ENCODE results near the gene AFTPH.

The AFTPH gene

GRCh38 chr2:64515086-64515485, 9.0 kb upstream of the AFTPH start:
- Histone ChIP-seq H3K27me3 (no peaks in the 10 kb centered on the region), H3K9me3 (no peaks in the 10 kb centered on the region), H3K27ac (no peak overlapping the region), H3K4me1 (no peaks in the 10 kb centered on the region), H3K36me3 (no peaks in the 10 kb centered on the region), H3K4me3 (no peak overlapping the region)
- intact Hi-C loops (cut with DNase I; ENCODE audit: low total_unique reads), result no loop called here
- no peak for DNase-seq
- TF ChIP-seq CTCF (IDR thresholded peaks at IDR 0.05), result no peak

GRCh38 chr2:64516651-64517510, 7.2 kb upstream of the AFTPH start:
- no peak for TF ChIP-seq CTCF (IDR thresholded peaks at IDR 0.05)
- H3K36me3 ChIP-seq, result no peaks in the 10 kb centered on the region
- H3K4me1 ChIP-seq, result no peaks in the 10 kb centered on the region
- H3K27ac ChIP-seq, result no peak overlapping the region
- H3K4me3 ChIP-seq, result no peak overlapping the region
- no peaks in the 10 kb centered on the region for H3K9me3 ChIP-seq
- DNase-seq, result no peak
- intact Hi-C loops (cut with DNase I; ENCODE audit: low total_unique reads), result no loop called here
- H3K27me3 ChIP-seq, result no peaks in the 10 kb centered on the region

- H3K4me1 ChIP-seq, result no peaks in the 10 kb centered on the region
- no peak for DNase-seq
- H3K36me3 ChIP-seq, result no peaks in the 10 kb centered on the region
- no peaks in the 10 kb centered on the region for H3K27me3 ChIP-seq
- H3K9me3 ChIP-seq, result no peaks in the 10 kb centered on the region
- intact Hi-C loops (cut with DNase I; ENCODE audit: low total_unique reads), result no loop called here
- no peak overlapping the region for H3K4me3 ChIP-seq
- no peak overlapping the region for H3K27ac ChIP-seq
- no peak for TF ChIP-seq CTCF (IDR thresholded peaks at IDR 0.05)
Observed at GRCh38 chr2:64517511-64517884, 6.6 kb upstream of the AFTPH start.

- no peaks in the 10 kb centered on the region for H3K9me3 ChIP-seq
- TF ChIP-seq CTCF (IDR thresholded peaks at IDR 0.05), result peak; percentile 75 to 82
- no peaks in the 10 kb centered on the region for H3K36me3 ChIP-seq
- intact Hi-C loops (cut with DNase I; ENCODE audit: low total_unique reads), result loop anchor here (5.0 to 10.0 kb wide), 2 partner anchors 34 to 342 kb away; no protein-coding TSS in a partner anchor
- H3K4me1 ChIP-seq, result peaks cover 0 to 29% (median 20%) of the 10 kb centered on the region in 4 donors
- no peaks in the 10 kb centered on the region for H3K27me3 ChIP-seq
- peak in 1 of 2 donors; percentile 81 for DNase-seq
- H3K4me3 ChIP-seq, result peak overlapping the region; percentile 90 to 98
- H3K27ac ChIP-seq, result peak overlapping the region in 1 of 2 donors; percentile 96
Observed at GRCh38 chr2:64522843-64523428, 1.2 kb upstream of the AFTPH start.

GRCh38 chr2:64524604-64525316, 632 bp downstream of the AFTPH start:
- H3K4me3 ChIP-seq, result peak overlapping the region; percentile 90 to 98
- DNase-seq, result peak in 1 of 2 donors; percentile 34
- intact Hi-C loops (cut with DNase I; ENCODE audit: low total_unique reads), result loop anchor here (5.0 to 10.0 kb wide), 2 partner anchors 33 to 340 kb away; no protein-coding TSS in a partner anchor
- H3K36me3 ChIP-seq, result no peaks in the 10 kb centered on the region
- H3K27me3 ChIP-seq, result no peaks in the 10 kb centered on the region
- TF ChIP-seq CTCF (IDR thresholded peaks at IDR 0.05), result no peak
- H3K9me3 ChIP-seq, result no peaks in the 10 kb centered on the region
- peaks cover 0 to 29% (median 20%) of the 10 kb centered on the region in 4 donors for H3K4me1 ChIP-seq
- peak overlapping the region; percentile 96 to 97 for H3K27ac ChIP-seq

Measured in tibial artery (tissue), 4 donors.